SK-N-SH (cell line): ENCODE results near the gene CDH4. TPM values are rescaled to one million over a fixed set of nuclear protein-coding genes. Genes with fewer than 3 reads are reported as not detected.

Experiments
- CTCF ChIA-PET: fragments of 300-600, 350-600 bp; formaldehyde crosslinking; extraction: SDS; loops from one replicate; lab custom pipeline; 2021; lab: Yijun Ruan, JAX
- POLR2A ChIA-PET: fragments of 350-600 bp; sonication (Branson Sonifier 250); formaldehyde crosslinking; extraction: SDS; loops from one replicate; lab custom pipeline; 2020; ENCODE audit warnings: antibody characterized with exemption, inconsistent platforms; lab: Yijun Ruan, JAX
- DNase-seq: peaks from one replicate; pipeline ENCODE4 v3.0.0; 2012
- H2AFZ ChIP-seq: fragments of 200-600 bp; sonication (generic); 2 replicates; pipeline ENCODE4 v1.8.1; 2016; ENCODE audit warnings: antibody characterized with exemption, mild to moderate bottlenecking, low read depth
- H3F3A ChIP-seq: fragments of 200-600 bp; sonication (generic); replicated peaks from 2 replicates; pipeline ENCODE3; 2016; ENCODE audit warnings: antibody characterized with exemption, mild to moderate bottlenecking; ENCODE audit not compliant: insufficient read depth
- H3K27ac ChIP-seq, 2 experiments: fragments of 200-500 bp in 1 of 2; fragments of 200-600 bp in 1 of 2; sonication (Bioruptor generic) in 1 of 2; sonication (generic), shearing (Covaris generic) in 1 of 2; 2 replicates each; pipeline versions ENCODE4 v1.5.1 to v1.6.1; 2014 to 2016; ENCODE audit warnings: low read depth in 2 of 2, inconsistent platforms in 1 of 2, low read length in 1 of 2, mild to moderate bottlenecking in 1 of 2, mixed read lengths in 1 of 2
- H3K27me3 ChIP-seq: fragments of 200-600 bp; sonication (generic), shearing (Covaris generic); 2 replicates; pipeline ENCODE4 v1.6.1; 2016; ENCODE audit warnings: mixed run types; ENCODE audit not compliant: insufficient read depth
- H3K36me3 ChIP-seq, 2 experiments: fragments of 200-500 bp in 1 of 2; fragments of 200-600 bp in 1 of 2; sonication (Bioruptor generic) in 1 of 2; sonication (generic) in 1 of 2; replicated peaks in 1 of 2; 2 replicates each; pipeline versions ENCODE3 to v1.5.1; 2014 to 2016; ENCODE audit warnings: low read length in 1 of 2, mild to moderate bottlenecking in 1 of 2; ENCODE audit not compliant: insufficient read depth in 2 of 2, control insufficient read depth in 1 of 2
- H3K4me1 ChIP-seq, 2 experiments: fragments of 200-500 bp in 1 of 2; fragments of 200-600 bp in 1 of 2; sonication (Bioruptor generic) in 1 of 2; sonication (generic), shearing (Covaris generic) in 1 of 2; 2 replicates each; pipeline versions ENCODE4 v1.5.1 to v1.6.1; 2014 to 2016; ENCODE audit warnings: low read depth in 1 of 2, low read length in 1 of 2, mixed run types in 1 of 2; ENCODE audit not compliant: insufficient read depth in 2 of 2, control insufficient read depth in 1 of 2
- H3K4me2 ChIP-seq: fragments of 200-600 bp; sonication (generic), shearing (Covaris generic); 2 replicates; pipeline ENCODE4 v1.6.1; 2017; ENCODE audit warnings: mixed run types
- H3K4me3 ChIP-seq, 2 experiments: fragments of 200-500 bp in 1 of 2; fragments of 200-600 bp in 1 of 2; sonication (Bioruptor generic) in 1 of 2; sonication (generic), shearing (Covaris generic) in 1 of 2; 2 replicates each; pipeline versions ENCODE4 v1.5.1 to v1.8.1; 2014 to 2016; ENCODE audit warnings: low read depth in 2 of 2, inconsistent platforms in 1 of 2, low read length in 1 of 2, mild to moderate bottlenecking in 1 of 2, mixed read lengths in 1 of 2, moderate library complexity in 1 of 2
- H3K79me2 ChIP-seq: fragments of 200-600 bp; sonication (generic); 2 replicates; pipeline ENCODE4 v1.8.1; 2017; ENCODE audit warnings: mild to moderate bottlenecking; ENCODE audit not compliant: insufficient read depth
- H3K9ac ChIP-seq: fragments of 200-600 bp; sonication (generic); 2 replicates; pipeline ENCODE4 v1.6.1; 2017; ENCODE audit warnings: mixed run types
- H3K9me2 ChIP-seq: fragments of 200-600 bp; sonication (generic); 2 replicates; pipeline ENCODE4 v1.6.1; 2017; ENCODE audit warnings: mixed run types
- H3K9me3 ChIP-seq: fragments of 200-600 bp; sonication (generic); 2 replicates; pipeline ENCODE4 v1.6.1; 2017; ENCODE audit warnings: mixed run types, mild to moderate bottlenecking, moderate library complexity
- H4K20me1 ChIP-seq: fragments of 200-600 bp; sonication (generic); 2 replicates; pipeline ENCODE4 v1.6.1; 2017; ENCODE audit warnings: mild to moderate bottlenecking, mixed run types; ENCODE audit not compliant: insufficient read depth
- CHD2 ChIP-seq: fragments of 150-350 bp; IDR thresholded peaks from 2 replicates; pipeline ENCODE4 v1.6.1; 2018; ENCODE audit warnings: low read length; ENCODE audit not compliant: partially characterized antibody
- ELF1 ChIP-seq: IDR thresholded peaks from 2 replicates; pipeline ENCODE4 v1.4.0; 2012
- EP300 ChIP-seq, 2 experiments: IDR thresholded peaks; 2 replicates each; pipeline versions ENCODE4 v1.4.0 to v1.6.1; 2012; ENCODE audit warnings: borderline replicate concordance in 1 of 2, low read depth in 1 of 2, low read length in 1 of 2
- EZH2phosphoT487 ChIP-seq: fragments of 200-600 bp; sonication (generic); IDR thresholded peaks from 2 replicates; pipeline ENCODE4 v1.6.1; 2017; ENCODE audit warnings: low read depth, mixed run types, mild to moderate bottlenecking, antibody characterized with exemption, moderate library complexity, borderline replicate concordance
- FOSL2 ChIP-seq: IDR thresholded peaks from 2 replicates; pipeline ENCODE4 v1.4.0; 2012; ENCODE audit warnings: low read depth, mild to moderate bottlenecking, moderate library complexity, borderline replicate concordance
- FOXJ3 ChIP-seq: sonication (generic); formaldehyde crosslinking; IDR thresholded peaks from 2 replicates; pipeline ENCODE4 v1.5.1; 2020; ENCODE audit warnings: mild to moderate bottlenecking, missing genetic modification reagents
- FOXM1 ChIP-seq: IDR thresholded peaks from 2 replicates; pipeline ENCODE4 v1.4.0; 2012; ENCODE audit warnings: low read depth, mild to moderate bottlenecking
- GABPA ChIP-seq: IDR thresholded peaks from 2 replicates; pipeline ENCODE4 v1.4.0; 2012; ENCODE audit warnings: low read depth, mild to moderate bottlenecking
- JUND ChIP-seq: IDR thresholded peaks from 2 replicates; pipeline ENCODE4 v1.4.0; 2012
- MEF2A ChIP-seq: IDR thresholded peaks from 2 replicates; pipeline ENCODE4 v1.4.0; 2012; ENCODE audit warnings: low read depth, borderline replicate concordance
- MXI1 ChIP-seq: IDR thresholded peaks from 2 replicates; pipeline ENCODE4 v1.6.1; 2012; ENCODE audit warnings: mild to moderate bottlenecking, low read depth, low read length, improper control_type of control experiment
- NRF1 ChIP-seq: IDR thresholded peaks from 2 replicates; pipeline ENCODE4 v1.6.1; 2012; ENCODE audit warnings: low read depth, mild to moderate bottlenecking, low read length
- RAD21 ChIP-seq: IDR thresholded peaks from 2 replicates; pipeline ENCODE4 v1.6.1; 2012; ENCODE audit warnings: mild to moderate bottlenecking, low read length
- RFX5 ChIP-seq: IDR thresholded peaks from 2 replicates; pipeline ENCODE4 v1.6.1; 2012; ENCODE audit warnings: mild to moderate bottlenecking, improper control_type of control experiment, low read length
- SMC3 ChIP-seq: IDR thresholded peaks from 2 replicates; pipeline ENCODE4 v1.6.1; 2012; ENCODE audit warnings: low read depth, low read length, improper control_type of control experiment
- TCF12 ChIP-seq: IDR thresholded peaks from 2 replicates; pipeline ENCODE4 v1.4.0; 2012
- TEAD4 ChIP-seq: IDR thresholded peaks from 2 replicates; pipeline ENCODE4 v1.4.0; 2012; ENCODE audit warnings: mild to moderate bottlenecking, borderline replicate concordance; ENCODE audit not compliant: insufficient read depth
- YY1 ChIP-seq: IDR thresholded peaks from 2 replicates; pipeline ENCODE4 v1.4.0; 2012; ENCODE audit warnings: low read depth, mild to moderate bottlenecking
- WGBS: methylation state at CpG from one replicate; pipeline ENCODE4 v1.1.6; 2017; ENCODE audit warnings: low lambda C conversion rate; 5-methylcytosine and 5-hydroxymethylcytosine counted together
- polyA plus RNA-seq, 3 experiments: library from polyadenylated mRNA; depleted of rRNA; stranded (reverse); fragments of >200 nt; gene quantifications; 2 replicates each; pipeline ENCODE4 v1.2.3, GENCODE V29; 2012
- TF ChIP-seq, protein P1 (sequence below): fragments of 150-350 bp; IDR thresholded peaks from 2 replicates; pipeline ENCODE4 v1.6.1; 2017; ENCODE audit warnings: antibody characterized with exemption, low read length, low read depth, borderline replicate concordance
- TF ChIP-seq, protein P2 (sequence below): IDR thresholded peaks from 2 replicates; pipeline ENCODE4 v1.4.0; 2012; ENCODE audit warnings: low read depth, borderline replicate concordance
- TF ChIP-seq, protein P3 (sequence below): IDR thresholded peaks from 2 replicates; pipeline ENCODE4; 2012
- TF ChIP-seq, protein P4 (sequence below): IDR thresholded peaks from 2 replicates; pipeline ENCODE4 v1.4.0; 2012; ENCODE audit warnings: low read depth, borderline replicate concordance
- TF ChIP-seq, protein P5 (sequence below): IDR thresholded peaks from 2 replicates; pipeline ENCODE4 v1.6.1; 2012; ENCODE audit warnings: mild to moderate bottlenecking, low read depth, low read length, moderate library complexity
- TF ChIP-seq, protein P6 (sequence below): IDR thresholded peaks from 2 replicates; pipeline ENCODE4 v1.4.0; 2012; ENCODE audit warnings: low read depth

Gene CDH4
- polyA plus RNA-seq, 1 of the 3 experiments (the other 2 are of a cell fraction): not detected

DNA sequence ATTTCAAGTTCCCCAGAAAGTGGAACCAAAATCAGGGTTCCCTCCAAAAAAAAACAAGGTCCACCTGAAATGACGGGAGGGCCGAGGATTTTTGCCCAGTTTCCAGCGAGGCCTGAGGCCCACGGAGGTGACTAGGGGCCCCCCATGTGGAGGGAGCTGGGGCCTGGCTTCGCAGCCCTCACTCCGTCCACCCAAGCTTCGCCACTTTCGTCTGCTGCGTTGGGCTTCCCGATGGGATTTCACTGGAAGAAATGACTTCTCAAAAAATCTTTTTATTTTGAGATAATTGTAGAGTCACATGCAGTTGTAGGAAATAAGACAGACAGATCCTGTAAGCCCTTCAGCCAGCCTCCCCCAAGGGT is 605.3 kb downstream of the CDH4 start (continued):
- TF ChIP-seq, protein P1, sequence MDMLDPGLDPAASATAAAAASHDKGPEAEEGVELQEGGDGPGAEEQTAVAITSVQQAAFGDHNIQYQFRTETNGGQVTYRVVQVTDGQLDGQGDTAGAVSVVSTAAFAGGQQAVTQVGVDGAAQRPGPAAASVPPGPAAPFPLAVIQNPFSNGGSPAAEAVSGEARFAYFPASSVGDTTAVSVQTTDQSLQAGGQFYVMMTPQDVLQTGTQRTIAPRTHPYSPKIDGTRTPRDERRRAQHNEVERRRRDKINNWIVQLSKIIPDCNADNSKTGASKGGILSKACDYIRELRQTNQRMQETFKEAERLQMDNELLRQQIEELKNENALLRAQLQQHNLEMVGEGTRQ: no peak
- TF ChIP-seq RAD21 (no peak), TEAD4 (no peak), NRF1 (no peak), SMC3 (no peak), JUND (no peak)
- TF ChIP-seq, protein P2, sequence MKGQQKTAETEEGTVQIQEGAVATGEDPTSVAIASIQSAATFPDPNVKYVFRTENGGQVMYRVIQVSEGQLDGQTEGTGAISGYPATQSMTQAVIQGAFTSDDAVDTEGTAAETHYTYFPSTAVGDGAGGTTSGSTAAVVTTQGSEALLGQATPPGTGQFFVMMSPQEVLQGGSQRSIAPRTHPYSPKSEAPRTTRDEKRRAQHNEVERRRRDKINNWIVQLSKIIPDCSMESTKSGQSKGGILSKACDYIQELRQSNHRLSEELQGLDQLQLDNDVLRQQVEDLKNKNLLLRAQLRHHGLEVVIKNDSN: no peak

DNA sequence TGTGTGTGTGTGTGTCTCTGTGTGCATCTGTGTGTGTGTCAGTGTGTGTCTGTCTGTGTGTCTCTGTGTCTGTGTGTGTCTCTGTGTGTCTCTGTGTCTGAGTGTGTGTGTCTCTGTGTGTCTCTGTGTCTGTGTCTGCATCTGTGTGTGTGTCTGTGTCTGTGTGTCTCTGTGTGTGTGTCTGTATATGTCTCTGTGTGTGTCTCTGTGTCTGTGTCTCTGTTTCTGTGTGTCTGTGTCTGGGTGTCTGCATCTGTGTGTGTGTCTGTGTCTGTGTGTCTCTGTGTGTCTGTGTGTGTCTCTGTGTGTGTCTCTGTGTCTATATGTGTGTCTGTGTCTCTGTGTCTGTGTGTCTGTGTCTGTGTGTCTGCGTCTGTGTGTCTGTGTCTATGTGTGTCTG is 605.8 kb downstream of the CDH4 start:
- no peak overlapping the region for H3K9ac ChIP-seq
- no peak overlapping the region for H3K27ac ChIP-seq
- no peaks in the 10 kb centered on the region for H3K27me3 ChIP-seq
- H3K9me3 ChIP-seq: no peaks in the 10 kb centered on the region
- no peaks in the 10 kb centered on the region for H3K4me1 ChIP-seq
- H3K79me2 ChIP-seq: no peaks in the 10 kb centered on the region
- POLR2A ChIA-PET: no interaction called here
- no peak overlapping the region for H2AFZ ChIP-seq
- no peak overlapping the region for H3K4me2 ChIP-seq
- no peaks in the 10 kb centered on the region for H3F3A ChIP-seq
- CTCF ChIA-PET: no interaction called here
- TF ChIP-seq, protein P3, sequence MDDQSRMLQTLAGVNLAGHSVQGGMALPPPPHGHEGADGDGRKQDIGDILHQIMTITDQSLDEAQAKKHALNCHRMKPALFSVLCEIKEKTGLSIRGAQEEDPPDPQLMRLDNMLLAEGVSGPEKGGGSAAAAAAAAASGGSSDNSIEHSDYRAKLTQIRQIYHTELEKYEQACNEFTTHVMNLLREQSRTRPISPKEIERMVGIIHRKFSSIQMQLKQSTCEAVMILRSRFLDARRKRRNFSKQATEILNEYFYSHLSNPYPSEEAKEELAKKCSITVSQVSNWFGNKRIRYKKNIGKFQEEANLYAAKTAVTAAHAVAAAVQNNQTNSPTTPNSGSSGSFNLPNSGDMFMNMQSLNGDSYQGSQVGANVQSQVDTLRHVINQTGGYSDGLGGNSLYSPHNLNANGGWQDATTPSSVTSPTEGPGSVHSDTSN: no peak
- TF ChIP-seq TCF12: no peak
- no peak for TF ChIP-seq MXI1
- no peak for TF ChIP-seq RFX5
- no peak for TF ChIP-seq FOXJ3 (CRISPR knock-in tag)
- no peak for TF ChIP-seq SMC3
- TF ChIP-seq, protein P4, sequence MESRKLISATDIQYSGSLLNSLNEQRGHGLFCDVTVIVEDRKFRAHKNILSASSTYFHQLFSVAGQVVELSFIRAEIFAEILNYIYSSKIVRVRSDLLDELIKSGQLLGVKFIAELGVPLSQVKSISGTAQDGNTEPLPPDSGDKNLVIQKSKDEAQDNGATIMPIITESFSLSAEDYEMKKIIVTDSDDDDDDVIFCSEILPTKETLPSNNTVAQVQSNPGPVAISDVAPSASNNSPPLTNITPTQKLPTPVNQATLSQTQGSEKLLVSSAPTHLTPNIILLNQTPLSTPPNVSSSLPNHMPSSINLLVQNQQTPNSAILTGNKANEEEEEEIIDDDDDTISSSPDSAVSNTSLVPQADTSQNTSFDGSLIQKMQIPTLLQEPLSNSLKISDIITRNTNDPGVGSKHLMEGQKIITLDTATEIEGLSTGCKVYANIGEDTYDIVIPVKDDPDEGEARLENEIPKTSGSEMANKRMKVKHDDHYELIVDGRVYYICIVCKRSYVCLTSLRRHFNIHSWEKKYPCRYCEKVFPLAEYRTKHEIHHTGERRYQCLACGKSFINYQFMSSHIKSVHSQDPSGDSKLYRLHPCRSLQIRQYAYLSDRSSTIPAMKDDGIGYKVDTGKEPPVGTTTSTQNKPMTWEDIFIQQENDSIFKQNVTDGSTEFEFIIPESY: no peak
- TF ChIP-seq, protein P5, sequence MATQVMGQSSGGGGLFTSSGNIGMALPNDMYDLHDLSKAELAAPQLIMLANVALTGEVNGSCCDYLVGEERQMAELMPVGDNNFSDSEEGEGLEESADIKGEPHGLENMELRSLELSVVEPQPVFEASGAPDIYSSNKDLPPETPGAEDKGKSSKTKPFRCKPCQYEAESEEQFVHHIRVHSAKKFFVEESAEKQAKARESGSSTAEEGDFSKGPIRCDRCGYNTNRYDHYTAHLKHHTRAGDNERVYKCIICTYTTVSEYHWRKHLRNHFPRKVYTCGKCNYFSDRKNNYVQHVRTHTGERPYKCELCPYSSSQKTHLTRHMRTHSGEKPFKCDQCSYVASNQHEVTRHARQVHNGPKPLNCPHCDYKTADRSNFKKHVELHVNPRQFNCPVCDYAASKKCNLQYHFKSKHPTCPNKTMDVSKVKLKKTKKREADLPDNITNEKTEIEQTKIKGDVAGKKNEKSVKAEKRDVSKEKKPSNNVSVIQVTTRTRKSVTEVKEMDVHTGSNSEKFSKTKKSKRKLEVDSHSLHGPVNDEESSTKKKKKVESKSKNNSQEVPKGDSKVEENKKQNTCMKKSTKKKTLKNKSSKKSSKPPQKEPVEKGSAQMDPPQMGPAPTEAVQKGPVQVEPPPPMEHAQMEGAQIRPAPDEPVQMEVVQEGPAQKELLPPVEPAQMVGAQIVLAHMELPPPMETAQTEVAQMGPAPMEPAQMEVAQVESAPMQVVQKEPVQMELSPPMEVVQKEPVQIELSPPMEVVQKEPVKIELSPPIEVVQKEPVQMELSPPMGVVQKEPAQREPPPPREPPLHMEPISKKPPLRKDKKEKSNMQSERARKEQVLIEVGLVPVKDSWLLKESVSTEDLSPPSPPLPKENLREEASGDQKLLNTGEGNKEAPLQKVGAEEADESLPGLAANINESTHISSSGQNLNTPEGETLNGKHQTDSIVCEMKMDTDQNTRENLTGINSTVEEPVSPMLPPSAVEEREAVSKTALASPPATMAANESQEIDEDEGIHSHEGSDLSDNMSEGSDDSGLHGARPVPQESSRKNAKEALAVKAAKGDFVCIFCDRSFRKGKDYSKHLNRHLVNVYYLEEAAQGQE: no peak
- TF ChIP-seq EP300 (IDR thresholded peaks at IDR 0.05; ENCODE audit: borderline replicate concordance in 1 of 2, low read depth in 1 of 2, low read length in 1 of 2): no peak
- TF ChIP-seq, protein P2: no peak
- no peak for TF ChIP-seq CHD2
- no peak for TF ChIP-seq FOXM1
- no peak for TF ChIP-seq FOSL2
- TF ChIP-seq, protein P6, sequence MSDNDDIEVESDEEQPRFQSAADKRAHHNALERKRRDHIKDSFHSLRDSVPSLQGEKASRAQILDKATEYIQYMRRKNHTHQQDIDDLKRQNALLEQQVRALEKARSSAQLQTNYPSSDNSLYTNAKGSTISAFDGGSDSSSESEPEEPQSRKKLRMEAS: no peak
- TF ChIP-seq MEF2A: no peak
- TF ChIP-seq RAD21: no peak
- TF ChIP-seq GABPA: no peak
- no peak for TF ChIP-seq YY1
- no peak for TF ChIP-seq EZH2phosphoT487
- no peak for TF ChIP-seq ELF1
- WGBS: 35% methylated on average over 1 of the region's 1 CpG
- H3K9me2 ChIP-seq: no peaks in the 10 kb centered on the region
- H4K20me1 ChIP-seq: no peaks in the 10 kb centered on the region
- H3K36me3 ChIP-seq: no peaks in the 10 kb centered on the region
- no peak for DNase-seq
- H3K4me3 ChIP-seq: no peak overlapping the region
